ENCODE data around the gene NT5C2.

NT5C2 gene

GRCh38 chr10:103125323-103126267 lies 67.5 kb downstream of the NT5C2 start:
- H3F3A ChIP-seq (ENCODE audit: low read depth), result no peaks in the 10 kb centered on the region
- peaks cover 18% of the 10 kb centered on the region for H3K4me1 ChIP-seq (ENCODE audit: insufficient read depth, low read length, poor library complexity, severe bottlenecking)
- H3K9me2 ChIP-seq (replicated peaks; ENCODE audit: low read depth, low read length), result no peaks in the 10 kb centered on the region
- no peaks in the 10 kb centered on the region for H3K9me3 ChIP-seq (ENCODE audit: insufficient read depth, low read depth, low read length)
- no peak overlapping the region for H3K9ac ChIP-seq (ENCODE audit: low read depth, low read length, poor library complexity, severe bottlenecking)
- H3K4me2 ChIP-seq (ENCODE audit: low read depth, low read length, poor library complexity, severe bottlenecking), result peak overlapping the region; percentile 21
- peaks cover 33% of the 10 kb centered on the region for H4K20me1 ChIP-seq (ENCODE audit: insufficient read depth, low read length, poor library complexity, severe bottlenecking)
- TF ChIP-seq CTCF (conservative IDR thresholded peaks at IDR 0.05; ENCODE audit: low read length) (no peak), EZH2phosphoT487 (IDR thresholded peaks at IDR 0.05; ENCODE audit: borderline replicate concordance) (no peak)
- no peak overlapping the region for H2AFZ ChIP-seq (ENCODE audit: low read length)
- peaks cover 14% of the 10 kb centered on the region; the same call in 1 of the 2 replicates for H3K36me3 ChIP-seq (ENCODE audit: insufficient read depth, low read length)
- no peak overlapping the region for H3K4me3 ChIP-seq (ENCODE audit: low read length, poor library complexity, severe bottlenecking)
- H3K79me2 ChIP-seq (ENCODE audit: insufficient read depth, low read length), result peaks cover 37% of the 10 kb centered on the region; the same call in 1 of the 2 replicates
- no peaks in the 10 kb centered on the region for H3K27me3 ChIP-seq (ENCODE audit: insufficient read depth, low read length, poor library complexity, severe bottlenecking)

GRCh38 chr10:103124420-103125096 lies 68.5 kb downstream of the NT5C2 start:
- H3K36me3 ChIP-seq (ENCODE audit: insufficient read depth, low read length), result peaks cover 14% of the 10 kb centered on the region; the same call in 1 of the 2 replicates
- no peak overlapping the region for H3K4me3 ChIP-seq (ENCODE audit: low read length, poor library complexity, severe bottlenecking)
- no peak overlapping the region for H3K9ac ChIP-seq (ENCODE audit: low read depth, low read length, poor library complexity, severe bottlenecking)
- H4K20me1 ChIP-seq (ENCODE audit: insufficient read depth, low read length, poor library complexity, severe bottlenecking), result peaks cover 38% of the 10 kb centered on the region
- TF ChIP-seq CTCF (conservative IDR thresholded peaks at IDR 0.05; ENCODE audit: low read length) (no peak), EZH2phosphoT487 (IDR thresholded peaks at IDR 0.05; ENCODE audit: borderline replicate concordance) (no peak)
- no peaks in the 10 kb centered on the region for H3K9me3 ChIP-seq (ENCODE audit: insufficient read depth, low read depth, low read length)
- peaks cover 18% of the 10 kb centered on the region for H3K4me1 ChIP-seq (ENCODE audit: insufficient read depth, low read length, poor library complexity, severe bottlenecking)
- no peaks in the 10 kb centered on the region for H3K27me3 ChIP-seq (ENCODE audit: insufficient read depth, low read length, poor library complexity, severe bottlenecking)
- H3K9me2 ChIP-seq (replicated peaks; ENCODE audit: low read depth, low read length), result no peaks in the 10 kb centered on the region
- H3K79me2 ChIP-seq (ENCODE audit: insufficient read depth, low read length), result peaks cover 46% of the 10 kb centered on the region; the same call in 1 of the 2 replicates
- no peak overlapping the region for H3K4me2 ChIP-seq (ENCODE audit: low read depth, low read length, poor library complexity, severe bottlenecking)
- H2AFZ ChIP-seq (ENCODE audit: low read length), result no peak overlapping the region
- H3F3A ChIP-seq (ENCODE audit: low read depth), result no peaks in the 10 kb centered on the region

GRCh38 chr10:103123282-103124024 lies 69.6 kb downstream of the NT5C2 start:
- H3K27me3 ChIP-seq (ENCODE audit: insufficient read depth, low read length, poor library complexity, severe bottlenecking), result no peaks in the 10 kb centered on the region
- no peak overlapping the region for H3K9ac ChIP-seq (ENCODE audit: low read depth, low read length, poor library complexity, severe bottlenecking)
- TF ChIP-seq CTCF (conservative IDR thresholded peaks at IDR 0.05; ENCODE audit: low read length), result no peak
- TF ChIP-seq EZH2phosphoT487 (IDR thresholded peaks at IDR 0.05; ENCODE audit: borderline replicate concordance), result no peak
- no peaks in the 10 kb centered on the region for H3K9me3 ChIP-seq (ENCODE audit: insufficient read depth, low read depth, low read length)
- no peak overlapping the region for H3K4me2 ChIP-seq (ENCODE audit: low read depth, low read length, poor library complexity, severe bottlenecking)
- H3K9me2 ChIP-seq (replicated peaks; ENCODE audit: low read depth, low read length), result no peaks in the 10 kb centered on the region
- H4K20me1 ChIP-seq (ENCODE audit: insufficient read depth, low read length, poor library complexity, severe bottlenecking), result peaks cover 40% of the 10 kb centered on the region
- peaks cover 18% of the 10 kb centered on the region for H3K4me1 ChIP-seq (ENCODE audit: insufficient read depth, low read length, poor library complexity, severe bottlenecking)
- H3K36me3 ChIP-seq (ENCODE audit: insufficient read depth, low read length), result peaks cover 14% of the 10 kb centered on the region; the same call in 1 of the 2 replicates
- H3K4me3 ChIP-seq (ENCODE audit: low read length, poor library complexity, severe bottlenecking), result no peak overlapping the region
- no peaks in the 10 kb centered on the region for H3F3A ChIP-seq (ENCODE audit: low read depth)
- no peak overlapping the region for H2AFZ ChIP-seq (ENCODE audit: low read length)
- H3K79me2 ChIP-seq (ENCODE audit: insufficient read depth, low read length), result peaks cover 55% of the 10 kb centered on the region; the same call in 1 of the 2 replicates

Data from Loucy (cell line).